GM21529 (cell line): ENCODE measurements around the gene TEX48.
A peak's percentile ranks its signal among the peaks of the same experiment; 100 is the strongest.

Source experiments
- ATAC-seq: cut with Tn5 transposase; IDR thresholded peaks from one replicate; pipeline ENCODE4 v1.9.1; 2021; ENCODE audit not compliant: unreplicated experiment

The TEX48 gene, protein sequence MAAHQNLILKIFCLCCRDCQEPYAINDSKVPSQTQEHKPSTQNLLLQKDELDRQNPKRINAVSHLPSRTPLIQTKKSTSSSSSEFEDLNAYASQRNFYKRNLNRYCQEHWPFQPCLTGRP

DNA sequence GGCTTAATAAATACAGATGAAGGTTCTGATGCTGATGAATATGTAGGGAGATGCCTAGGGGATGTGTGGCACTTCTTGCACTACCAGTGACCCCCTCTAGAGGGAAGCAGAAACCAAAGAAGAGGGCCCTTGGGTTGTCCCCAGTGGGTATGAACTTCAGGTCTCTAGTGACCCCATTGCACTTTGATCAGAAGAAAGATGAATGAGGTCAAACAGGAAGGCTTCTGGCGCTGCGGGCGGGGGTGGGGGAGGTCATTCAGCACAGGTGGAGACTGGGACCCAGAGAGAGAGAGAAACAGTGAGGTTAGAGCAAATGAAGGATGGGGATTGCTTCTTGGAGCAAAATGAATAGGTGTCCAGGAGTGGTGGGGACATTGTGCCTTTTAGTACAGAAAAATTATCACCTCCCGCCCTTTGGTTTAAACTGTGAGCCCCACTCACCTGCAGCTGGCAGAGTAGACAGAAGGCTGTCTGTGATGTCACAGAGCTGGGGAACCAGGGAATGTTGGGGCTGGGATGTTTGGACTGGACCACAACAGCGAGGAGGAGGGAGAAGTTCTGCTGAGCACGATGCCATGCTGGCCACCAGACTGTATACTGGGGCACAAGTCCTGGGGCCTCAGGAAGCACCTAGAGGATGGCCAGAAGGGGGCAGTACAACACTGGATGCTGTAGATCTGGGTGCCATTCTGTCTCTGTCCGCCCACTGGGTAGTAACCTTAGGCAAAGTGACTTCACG lies at the start of gene TEX48:
TSS of gene TEX48 (minus strand) at position 599 of the 739 bp plus-strand sequence. CDS start 10,469 bp downstream, outside the sequence.
- peak; percentile 87 for ATAC-seq

DNA sequence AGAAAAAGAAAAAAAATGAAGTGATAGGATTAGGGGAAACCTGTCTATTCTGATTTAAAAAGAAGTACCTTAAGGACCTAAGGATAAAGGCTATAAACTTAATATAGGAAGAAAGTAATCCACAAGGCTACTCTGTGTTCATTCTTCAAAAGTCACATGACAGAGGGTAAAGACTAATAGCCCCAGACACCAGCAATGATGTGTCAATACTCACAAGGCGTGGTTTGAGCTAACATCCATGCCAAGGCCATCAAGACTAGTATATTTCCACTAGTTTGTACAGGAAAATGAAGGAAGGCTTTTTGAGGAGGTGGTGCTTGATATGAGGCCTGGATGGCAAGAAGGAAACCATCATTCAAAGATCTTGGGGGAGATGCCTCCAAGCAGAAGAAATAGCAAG lies 49.7 kb upstream of the TEX48 start:
- no peak for ATAC-seq

DNA sequence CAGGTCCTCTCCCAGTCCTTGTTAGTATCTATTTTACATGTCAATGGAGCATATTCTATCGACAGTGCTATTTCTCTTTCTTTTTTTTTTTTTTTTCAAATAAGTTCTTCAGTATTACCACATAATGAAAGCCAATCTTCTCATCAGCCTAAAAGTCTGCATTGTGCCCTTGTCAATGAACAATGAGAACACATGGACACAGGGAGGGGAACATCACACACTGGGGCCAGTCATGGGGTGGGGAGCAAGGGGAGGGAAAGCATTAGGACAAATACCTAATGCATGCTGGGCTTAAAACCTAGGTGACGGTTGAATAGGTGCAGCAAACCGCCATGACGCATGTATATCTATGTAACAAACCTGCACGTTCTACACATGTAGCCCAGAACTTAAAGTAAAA lies 47.7 kb upstream of the TEX48 start:
- ATAC-seq: no peak

DNA sequence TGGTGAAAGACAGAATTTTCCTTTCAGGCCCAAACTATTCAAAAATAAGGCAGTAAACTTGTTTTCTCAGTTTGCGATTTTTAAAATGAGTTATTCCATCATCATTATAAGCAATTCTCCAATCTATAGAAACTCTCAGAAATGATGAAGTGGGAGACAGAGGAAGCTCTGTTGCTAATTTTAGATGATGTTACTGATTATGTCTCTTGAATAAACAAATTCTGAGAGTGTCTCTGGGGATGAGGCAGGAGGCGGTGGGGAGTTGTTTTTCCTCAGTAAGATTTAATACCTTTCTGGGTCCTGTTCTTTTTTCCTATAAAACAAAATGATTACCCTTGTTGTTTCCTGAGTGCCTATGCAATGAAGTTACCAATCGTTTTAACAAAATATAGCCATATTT lies 43.9 kb upstream of the TEX48 start:
- no peak for ATAC-seq

DNA sequence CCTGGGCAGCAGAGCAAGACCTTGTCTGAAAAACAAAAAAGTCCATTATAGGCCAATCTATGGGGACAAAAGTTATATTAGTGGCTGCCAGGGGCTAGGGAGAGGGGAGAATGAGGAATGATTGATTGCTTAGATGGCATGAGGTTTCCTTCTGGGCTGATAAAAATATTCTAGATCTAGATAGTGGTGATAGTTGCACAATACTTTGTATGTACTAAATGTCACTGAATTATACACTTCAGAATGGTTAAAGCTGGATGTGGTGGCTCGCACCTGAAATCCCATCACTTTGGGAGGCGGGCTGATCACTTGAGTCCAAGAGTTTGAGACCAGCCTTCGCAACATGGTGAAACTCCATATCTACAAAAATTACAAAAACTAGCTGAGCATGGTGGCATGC lies 42.8 kb upstream of the TEX48 start:
- no peak for ATAC-seq

DNA sequence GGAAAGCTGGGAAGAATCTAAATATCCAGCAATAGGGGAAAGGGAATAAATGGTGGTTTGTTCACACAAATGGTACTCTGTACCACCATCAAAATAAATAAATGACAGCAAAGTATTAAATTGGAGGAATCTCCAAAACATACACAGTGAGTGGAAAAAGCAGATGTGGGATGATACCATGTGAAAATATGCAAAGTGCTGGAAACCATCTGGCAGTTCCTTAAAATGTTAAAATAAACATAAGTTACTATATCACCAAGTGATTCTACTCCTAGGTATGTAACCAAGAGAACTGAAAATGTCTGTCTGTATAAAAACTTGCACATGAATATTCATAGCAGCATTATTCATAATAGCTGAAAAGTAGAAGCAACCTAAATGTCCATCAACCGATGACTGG lies 41.9 kb upstream of the TEX48 start:
- no peak for ATAC-seq

DNA sequence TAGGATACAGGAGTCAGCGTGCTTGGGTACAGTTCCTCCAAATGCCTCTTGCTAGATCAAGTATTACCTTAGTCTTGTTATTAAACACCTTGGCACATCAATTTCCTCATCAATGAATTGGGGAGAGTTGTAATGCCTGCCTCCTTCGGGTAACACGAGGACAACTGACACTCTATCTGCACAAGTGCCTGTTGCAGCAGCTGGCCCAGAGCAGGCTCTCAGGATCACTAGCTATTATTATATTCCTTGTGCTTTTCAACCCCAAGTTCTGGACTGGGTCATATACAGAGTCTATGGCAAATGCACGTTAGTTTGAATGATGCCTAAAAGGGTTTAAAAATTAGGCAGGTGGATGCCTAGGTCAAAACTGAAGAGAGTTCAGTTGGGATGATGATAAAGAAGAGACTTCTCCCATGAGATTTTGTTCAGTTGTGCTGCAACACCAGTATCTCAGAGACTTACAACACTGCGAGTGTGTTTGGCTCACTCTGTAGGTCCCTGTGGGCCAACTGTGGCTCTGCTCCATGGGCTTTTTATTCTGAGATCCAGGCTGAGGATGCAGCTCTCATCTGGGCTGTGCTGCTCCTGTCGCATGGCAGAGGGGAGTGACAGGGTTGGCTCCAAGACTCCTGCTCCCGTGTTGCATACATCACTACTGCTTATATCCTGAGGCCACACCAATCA lies 41.1 kb upstream of the TEX48 start:
- ATAC-seq: no peak

DNA sequence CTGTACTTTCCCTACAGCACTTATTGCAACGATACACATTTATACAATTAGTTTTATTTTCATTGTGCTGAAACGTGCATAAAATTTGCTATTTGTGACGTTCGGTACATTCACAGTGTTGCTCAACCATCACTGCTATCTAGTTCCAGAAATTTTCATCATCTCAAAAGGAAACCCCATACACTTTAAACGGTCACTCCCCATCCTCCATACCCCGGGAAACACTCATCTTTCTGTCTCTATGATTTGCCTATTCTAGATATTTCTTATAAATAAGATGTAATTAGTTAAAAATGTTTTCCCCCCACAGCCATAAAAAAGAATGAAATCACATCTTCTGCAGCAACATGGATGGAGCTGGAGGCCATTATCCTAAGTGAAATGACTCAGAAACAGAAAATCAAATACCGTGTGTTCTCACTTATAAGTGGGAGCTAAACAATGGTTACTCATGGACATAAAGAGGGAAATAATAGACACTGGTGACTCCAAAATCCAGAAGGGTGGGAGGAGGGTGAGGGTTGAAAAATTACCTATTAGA lies 40.2 kb upstream of the TEX48 start:
- no peak for ATAC-seq

DNA sequence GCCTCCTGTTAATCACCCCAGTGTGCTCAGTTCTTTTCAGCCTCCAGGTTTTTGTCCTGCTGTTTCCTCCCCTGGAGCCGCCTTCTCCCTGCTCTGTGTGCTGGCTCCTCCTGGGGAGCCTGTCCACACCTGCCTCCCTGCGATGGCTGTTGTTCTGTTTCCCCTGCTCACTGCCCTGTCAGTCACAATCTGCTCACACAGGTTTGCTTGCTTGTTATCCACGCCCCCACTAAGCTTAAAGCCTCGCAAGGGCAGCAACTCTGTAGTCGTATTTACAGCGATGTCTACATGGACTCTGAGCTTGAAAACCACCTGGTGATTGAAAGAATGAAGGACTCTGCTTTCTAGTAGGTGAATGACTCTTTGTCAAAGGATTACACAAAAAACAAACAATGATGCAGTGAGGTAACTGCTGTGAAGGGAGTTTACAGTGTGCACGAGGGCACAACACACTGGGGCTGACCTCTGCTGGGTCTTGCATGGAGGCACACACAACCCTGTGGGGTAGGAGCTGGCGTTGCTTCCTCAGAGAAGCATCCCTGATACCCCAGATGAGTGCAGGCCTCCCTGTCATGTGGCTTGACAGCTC lies 39.6 kb upstream of the TEX48 start:
- no peak for ATAC-seq

DNA sequence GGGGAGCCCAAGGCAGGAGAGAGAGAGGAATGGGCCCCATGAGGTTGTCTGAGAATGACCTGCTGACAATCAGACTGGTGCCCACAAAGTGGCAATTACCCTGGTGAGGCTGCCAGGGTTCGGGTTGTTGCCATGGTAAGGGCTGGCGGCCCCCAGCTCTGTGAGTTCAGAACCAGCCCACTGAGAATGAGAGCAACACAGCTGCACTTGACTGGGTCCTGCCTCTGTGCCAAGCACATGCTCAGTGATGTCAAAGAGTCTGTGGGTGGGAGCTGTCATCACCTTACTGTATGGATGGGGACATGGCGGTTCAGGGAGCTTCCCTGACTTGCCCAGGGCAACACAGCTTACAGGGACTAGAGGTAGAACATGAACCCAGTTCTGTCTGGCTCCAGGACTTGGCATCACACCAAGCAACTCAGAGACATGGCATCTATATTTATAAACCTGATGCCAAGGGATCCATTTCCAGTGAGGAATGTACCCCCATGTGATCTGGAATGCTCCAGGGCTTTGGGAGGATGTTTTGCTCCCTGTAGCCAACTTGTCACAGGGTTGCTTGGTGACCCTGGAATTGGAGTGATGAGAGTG lies 38.2 kb upstream of the TEX48 start:
- ATAC-seq: no peak

DNA sequence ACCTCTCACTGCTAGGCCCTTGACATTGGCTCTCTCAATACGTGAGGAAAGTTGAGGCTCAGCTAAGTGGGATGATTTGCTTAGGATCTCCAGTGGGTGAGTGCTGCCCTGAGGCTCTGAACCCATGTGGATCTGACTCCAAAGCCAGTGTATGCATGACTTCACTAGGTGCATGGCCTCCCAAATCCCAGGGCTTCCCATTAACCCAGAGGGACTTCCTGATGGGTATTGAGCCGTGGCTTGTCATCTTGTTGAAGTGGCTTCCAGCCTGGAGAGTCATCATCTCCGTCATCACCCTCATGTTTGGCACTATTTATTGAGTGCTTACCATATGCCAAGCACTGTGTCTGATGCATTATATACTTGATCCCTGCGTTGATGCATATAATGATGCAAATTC lies 37.3 kb upstream of the TEX48 start:
- ATAC-seq: no peak

DNA sequence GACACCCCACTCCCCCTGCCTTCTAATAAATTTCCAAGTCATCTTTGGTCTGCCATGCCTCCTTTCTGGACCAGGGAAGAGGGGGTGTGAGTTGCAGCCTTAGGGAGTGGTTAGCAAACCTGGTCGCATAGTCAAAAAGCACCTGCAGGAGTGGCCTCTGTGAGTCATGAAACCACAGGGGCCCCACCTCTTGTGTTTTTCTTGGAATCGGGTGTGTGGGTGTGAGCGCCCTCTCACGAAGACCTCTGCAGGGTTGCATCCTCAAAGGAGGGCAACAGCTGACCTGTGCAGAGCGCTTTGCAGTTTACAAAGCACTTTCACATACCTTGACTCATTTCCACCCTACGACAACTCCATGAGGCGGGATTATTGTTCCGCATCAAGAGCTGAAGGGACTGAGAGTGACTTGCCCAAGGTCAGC lies 36.8 kb upstream of the TEX48 start:
- peak; percentile 92 for ATAC-seq

DNA sequence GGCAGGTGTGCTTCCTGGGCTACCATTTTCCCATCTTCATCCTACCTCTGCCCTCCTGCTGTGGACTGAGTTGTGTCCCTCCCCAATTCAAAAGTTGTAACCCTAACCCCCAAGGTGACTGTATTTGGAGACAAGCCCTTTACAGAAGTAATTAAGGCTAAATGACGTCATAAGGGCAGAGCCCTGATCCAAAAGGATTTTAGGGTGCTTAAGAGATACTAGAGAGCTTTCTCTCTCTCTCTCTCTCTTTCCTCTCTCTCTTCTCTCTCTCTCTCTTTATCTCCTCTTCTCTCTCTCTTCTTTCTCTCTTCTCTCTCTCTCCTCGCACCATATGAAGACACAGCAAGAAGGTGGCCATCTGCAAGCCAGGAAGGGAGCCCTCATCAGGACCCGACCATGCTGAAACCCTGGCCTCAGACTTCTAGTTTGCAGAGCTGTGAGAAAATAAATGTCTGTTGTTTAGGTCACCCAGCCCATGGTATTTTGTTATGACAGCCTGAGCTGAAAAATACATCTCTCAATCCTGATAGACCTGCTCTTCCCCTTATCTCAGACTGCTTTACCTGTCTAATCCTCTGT lies 36.0 kb upstream of the TEX48 start:
- ATAC-seq: no peak

DNA sequence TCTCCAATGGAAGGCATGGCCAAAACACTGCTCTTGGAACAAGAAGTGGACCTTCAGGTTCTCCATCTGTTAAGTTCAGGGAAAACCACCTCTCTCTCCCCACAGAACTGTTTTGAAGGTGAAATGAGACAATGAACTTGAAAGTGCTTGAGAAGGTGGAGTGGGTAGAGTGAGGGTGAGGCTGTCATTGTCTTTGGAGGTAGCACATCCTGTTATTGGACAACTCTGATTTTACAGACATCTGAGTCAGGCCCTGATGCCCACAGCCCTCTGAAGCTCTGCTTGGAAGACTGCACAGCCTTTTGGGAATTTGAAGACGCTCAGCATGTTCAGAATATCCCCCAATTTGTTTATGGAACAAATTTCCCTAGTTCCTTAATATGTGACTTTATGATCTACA lies 27.6 kb upstream of the TEX48 start:
- no peak for ATAC-seq

DNA sequence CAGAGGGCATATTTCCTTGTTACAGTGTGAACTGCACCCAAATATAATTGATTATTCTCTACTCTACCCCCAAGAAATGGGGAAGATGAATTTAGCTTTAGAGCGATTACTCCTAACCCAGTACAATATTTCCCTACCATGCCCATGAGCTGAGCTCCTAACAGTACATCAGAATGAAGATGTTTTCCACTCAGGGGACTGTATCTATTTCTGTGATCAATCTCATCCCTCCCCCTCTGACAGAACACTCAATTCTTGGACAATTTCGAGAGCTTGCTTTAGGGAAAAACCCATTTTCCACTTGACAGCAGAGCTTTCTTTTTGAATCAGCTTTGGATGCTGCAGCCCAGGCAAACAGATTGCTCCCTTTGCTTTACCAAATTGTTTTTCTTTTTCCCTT lies 24.7 kb upstream of the TEX48 start:
- no peak for ATAC-seq

DNA sequence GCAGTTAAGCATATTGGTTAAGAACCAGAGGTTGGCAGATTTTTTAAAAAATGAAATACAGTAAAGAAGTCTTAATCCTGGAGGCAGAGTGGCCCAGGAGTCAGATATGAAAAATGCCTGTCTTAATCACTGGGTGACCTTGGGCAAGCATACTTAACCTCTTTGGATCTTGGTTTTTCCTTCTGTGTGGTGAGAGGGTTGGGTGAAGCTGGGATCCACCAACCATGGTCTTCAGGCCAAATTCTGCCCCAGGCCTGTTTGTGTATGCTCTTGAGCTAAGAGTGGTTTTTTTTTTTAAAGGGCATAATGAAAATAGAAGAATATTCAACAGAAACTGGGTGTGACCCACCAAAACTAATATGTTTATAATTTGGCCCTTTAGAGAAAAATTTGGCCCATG lies 20.0 kb upstream of the TEX48 start:
- ATAC-seq: no peak

DNA sequence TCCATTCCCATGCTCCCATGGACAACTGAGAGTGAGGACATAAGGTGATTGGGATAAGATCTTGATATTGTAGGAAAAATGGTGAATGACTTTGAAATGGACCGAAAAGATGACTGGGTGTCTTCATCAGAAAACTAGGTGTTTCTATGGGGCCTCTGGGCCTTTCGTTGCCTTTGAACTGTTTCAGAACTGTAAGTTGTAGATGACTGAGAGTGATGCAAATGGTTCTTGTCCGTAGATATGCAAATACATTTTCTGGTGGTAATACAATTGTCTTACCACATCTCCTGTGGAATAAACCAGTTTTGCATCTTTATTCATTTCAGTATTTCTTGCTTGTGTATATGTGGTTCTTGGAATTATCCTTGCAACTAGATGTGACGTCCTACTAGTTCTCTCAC lies 16.0 kb upstream of the TEX48 start:
- ATAC-seq: peak; percentile 35

DNA sequence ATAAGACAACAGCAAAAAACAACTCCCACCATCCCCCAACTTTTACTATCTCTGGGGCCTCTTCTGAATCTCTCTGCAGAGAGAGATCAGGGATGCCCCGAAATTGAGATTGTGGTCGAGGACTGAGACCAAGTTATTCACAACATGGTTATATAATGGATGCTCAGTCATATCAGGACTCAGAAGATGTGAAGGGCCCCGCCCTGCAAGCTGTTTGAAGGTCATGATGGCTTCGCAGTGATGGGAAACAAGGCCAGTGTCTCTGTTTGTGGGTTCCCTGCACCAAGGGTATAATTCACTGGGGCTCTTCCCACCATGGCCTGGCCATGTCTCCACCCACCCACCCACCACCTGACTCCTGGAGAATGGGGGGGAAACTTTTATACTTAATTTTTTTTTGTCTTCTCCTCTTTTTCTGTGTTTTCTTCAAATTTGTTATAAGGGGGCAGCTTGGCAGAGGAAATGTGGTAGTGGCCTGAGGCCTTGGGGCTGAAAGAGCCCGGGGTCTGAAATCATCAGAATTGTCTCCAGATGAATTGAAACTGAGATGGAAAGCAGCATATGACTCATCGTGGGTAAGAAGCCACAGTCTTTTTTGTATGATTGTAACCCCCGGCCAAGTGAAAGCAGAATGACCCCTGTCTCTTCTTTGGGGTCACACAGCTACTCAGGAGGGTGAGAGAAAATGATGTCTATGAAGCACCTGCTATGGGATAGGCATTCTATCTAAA lies 15.0 kb upstream of the TEX48 start:
- ATAC-seq: peak; percentile 72

DNA sequence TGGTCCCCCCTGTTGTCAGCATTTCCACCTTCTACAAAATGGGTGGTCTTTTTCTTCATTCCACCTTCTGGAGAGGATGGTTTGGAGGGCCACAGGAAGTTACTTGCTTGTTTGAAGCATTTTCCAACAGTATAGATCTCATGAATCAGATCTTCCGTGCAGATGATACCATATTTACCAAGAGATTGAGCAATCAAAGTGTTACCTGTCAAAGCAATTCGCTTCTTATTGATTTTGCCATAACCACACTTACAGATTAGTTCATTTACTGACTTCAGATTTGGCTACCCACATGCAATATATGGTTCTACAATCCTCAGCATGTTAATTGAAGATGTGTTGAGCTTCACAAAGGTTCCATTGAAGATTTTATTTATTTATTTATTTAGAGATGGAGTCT lies 14.0 kb upstream of the TEX48 start:
- no peak for ATAC-seq

DNA sequence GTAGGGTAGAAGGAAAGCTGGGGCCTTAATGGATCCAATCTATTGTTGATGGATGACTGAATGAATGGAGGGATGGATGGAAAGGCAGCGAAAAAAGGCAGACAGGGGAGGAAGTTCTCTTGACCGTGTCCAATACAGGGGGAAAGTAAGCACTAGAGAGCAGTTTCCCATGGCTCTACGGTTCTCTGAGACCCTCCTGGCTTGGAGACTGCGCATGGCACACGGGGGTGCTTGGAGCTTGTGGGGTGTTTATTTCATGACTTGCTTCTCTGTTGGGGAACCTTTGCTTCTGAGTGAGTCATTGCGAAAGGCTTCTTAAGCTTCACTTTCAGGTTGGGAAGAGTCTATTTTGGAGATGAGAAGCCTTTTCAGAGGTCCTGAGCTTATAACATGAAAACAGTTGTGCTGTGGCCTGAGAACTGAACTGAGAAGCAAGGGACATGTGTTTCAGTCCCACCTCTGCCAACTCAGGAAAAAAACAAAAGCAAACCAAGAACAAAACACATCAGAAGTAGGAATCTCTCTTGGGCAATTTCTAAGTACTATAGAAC lies 12.8 kb upstream of the TEX48 start:
- ATAC-seq: peak; percentile 41
